NCI-H1694 (cell line): ENCODE results near the gene BTNL8.
"Not testable (repeated sequence)": the region's sequence is repeated elsewhere in the genome, so short reads cannot be mapped to it uniquely, and the experiment has no call there.

Source experiments
- DNase-seq: peaks from one replicate; lab custom pipeline; 2025; lab: John Stamatoyannopoulos, UW

The BTNL8 gene

GRCh38 chr5:180875860-180876426 lies 23.0 kb upstream of the BTNL8 start:
- DNase-seq = no peak

DNA sequence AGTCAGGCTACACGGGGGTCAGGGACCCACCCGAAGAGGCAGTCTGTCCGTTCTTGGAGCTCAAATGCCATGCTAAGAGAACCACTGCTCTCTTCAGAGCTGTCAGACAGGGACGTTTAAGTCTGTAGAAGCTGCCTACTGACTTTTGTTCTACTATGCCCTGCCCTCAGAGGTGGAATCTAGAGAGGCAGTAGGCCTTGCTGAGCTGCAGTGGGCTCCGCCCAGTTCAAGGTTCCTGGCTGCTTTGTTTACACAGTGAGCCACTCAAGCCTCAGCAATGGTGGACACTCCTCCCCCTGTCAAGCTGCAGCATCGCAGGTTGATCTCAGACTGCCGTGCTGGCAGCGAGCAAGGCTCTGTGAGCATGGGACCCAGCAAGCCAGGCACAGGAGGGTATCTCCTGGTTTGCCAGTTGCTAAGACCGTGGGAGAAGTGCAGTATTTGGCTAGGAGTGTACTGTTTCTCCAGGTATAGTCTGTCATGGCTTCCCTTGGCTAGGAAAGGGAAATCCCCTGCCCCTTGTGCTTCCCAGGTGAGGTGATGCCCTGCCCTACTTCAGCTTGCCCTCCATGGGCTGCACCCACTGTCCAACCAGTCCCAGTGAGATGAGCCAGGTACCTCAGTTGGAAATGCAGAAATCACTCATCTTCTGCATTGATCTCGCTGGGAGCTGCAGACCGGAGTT lies 13.0 kb upstream of the BTNL8 start:
- not testable (repeated sequence) for DNase-seq

- no peak for DNase-seq
Measured at GRCh38 chr5:180889381-180889780, 9.6 kb upstream of the BTNL8 start.

- not testable (repeated sequence) for DNase-seq
Measured at GRCh38 chr5:180895330-180895729, 3.6 kb upstream of the BTNL8 start.

- DNase-seq = no peak
Measured at GRCh38 chr5:180900178-180900577, 1.2 kb downstream of the BTNL8 start.

DNA sequence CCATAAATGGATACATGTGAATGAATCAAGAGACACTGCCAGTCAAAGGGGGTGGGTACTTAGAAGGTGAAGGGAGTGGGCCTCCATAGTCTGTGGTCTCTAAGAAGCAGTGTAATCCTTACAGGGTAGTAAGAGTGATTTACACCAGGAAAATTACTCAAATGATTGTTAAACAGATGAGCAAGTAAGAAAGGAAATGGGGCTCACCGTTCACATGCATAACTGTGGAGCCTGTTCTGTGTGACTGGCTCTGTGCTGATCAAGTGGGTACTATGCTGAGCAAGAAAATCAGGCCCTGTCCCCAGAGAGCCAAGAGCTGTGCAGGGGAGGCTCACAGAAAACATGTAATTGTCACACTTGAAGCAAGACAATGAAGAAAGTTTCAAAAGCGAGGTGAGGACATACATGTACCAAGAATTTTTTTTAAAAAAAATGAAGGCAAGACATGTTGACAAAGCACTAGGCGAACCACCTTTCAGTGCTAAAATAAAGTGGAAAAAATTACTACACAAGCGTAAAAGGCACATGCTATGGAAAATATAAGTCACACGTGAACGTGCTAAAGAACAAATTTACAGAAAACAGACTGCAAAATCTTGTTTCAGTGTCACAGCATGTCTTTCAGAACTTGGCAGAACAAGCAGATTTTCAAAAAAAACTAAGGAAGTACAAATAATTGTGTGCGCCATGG lies 2.5 kb downstream of the BTNL8 start:
- no peak for DNase-seq

- DNase-seq = no peak
Measured at GRCh38 chr5:180908400-180908799, 9.4 kb downstream of the BTNL8 start.

GRCh38 chr5:180908998-180909731 lies 10.2 kb downstream of the BTNL8 start:
- no peak for DNase-seq

- no peak for DNase-seq
Measured at GRCh38 chr5:180909782-180910181, 10.8 kb downstream of the BTNL8 start.

GRCh38 chr5:180910182-180910581 lies 11.2 kb downstream of the BTNL8 start:
- no peak for DNase-seq

- DNase-seq = no peak
Measured at GRCh38 chr5:180910735-180911134, 11.8 kb downstream of the BTNL8 start.

GRCh38 chr5:180914646-180915045 lies 15.7 kb downstream of the BTNL8 start:
- no peak for DNase-seq

GRCh38 chr5:180915924-180916323 lies 17.0 kb downstream of the BTNL8 start:
- no peak for DNase-seq

GRCh38 chr5:180918380-180918779 lies 19.4 kb downstream of the BTNL8 start:
- DNase-seq = no peak

DNA sequence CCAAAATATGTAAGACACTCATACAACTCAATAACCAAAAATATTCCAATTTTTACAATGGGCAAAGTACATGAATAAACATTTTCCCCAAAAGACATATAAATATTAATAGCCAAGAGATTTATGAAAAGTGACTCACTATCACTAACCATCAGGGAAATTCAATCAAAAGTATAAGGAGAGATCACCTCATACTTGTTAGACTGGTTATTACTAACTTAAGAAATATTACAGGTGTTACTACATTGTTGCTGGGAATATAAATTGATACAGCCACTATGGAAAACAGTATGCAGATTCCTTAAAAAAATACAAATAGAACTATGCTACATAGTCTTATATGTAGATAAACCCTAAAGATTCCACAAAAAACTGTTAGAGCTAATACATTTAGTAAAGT lies 21.8 kb downstream of the BTNL8 start:
- no peak for DNase-seq

DNA sequence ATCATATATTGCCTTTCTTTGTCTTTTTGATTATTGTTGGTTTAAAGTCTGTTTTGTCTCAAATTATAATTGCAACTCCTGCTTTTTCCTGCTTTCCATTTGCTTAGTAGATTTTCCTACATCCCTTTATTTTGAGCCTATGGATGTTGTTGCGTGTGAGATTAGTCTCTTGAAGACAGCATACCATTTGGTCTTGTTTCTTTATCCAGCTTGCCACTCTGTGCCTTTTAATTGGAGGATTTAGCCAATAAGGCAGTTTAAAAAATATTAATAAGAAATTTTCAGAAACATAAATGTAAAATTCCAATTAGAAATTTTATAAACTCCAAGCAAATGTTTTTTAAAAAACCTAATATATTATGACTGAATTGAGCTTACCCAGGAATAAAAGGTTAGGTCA lies 24.0 kb downstream of the BTNL8 start:
- DNase-seq = no peak

- DNase-seq = no peak
Measured at GRCh38 chr5:180932660-180933059, 33.7 kb downstream of the BTNL8 start.

DNA sequence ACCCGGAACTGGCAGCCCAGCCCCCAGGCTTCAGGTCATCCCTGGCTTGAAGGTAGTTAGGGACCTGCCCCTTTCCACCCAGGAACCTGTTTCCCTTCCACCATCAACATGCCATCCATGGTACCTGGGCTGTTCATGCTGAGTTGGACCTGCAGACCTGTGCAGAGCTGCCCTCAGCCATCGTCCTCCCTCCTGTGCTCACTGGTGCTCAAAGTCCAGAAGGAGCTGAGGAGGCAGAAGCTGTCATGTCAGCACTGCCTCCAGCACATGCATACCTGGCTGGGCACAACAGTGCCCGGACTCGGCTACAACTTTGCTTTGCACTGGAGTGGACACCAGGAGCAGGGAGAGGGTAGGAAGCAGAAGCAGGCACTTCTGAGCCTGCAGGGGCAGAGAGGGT lies 36.2 kb downstream of the BTNL8 start:
- DNase-seq = no peak

DNA sequence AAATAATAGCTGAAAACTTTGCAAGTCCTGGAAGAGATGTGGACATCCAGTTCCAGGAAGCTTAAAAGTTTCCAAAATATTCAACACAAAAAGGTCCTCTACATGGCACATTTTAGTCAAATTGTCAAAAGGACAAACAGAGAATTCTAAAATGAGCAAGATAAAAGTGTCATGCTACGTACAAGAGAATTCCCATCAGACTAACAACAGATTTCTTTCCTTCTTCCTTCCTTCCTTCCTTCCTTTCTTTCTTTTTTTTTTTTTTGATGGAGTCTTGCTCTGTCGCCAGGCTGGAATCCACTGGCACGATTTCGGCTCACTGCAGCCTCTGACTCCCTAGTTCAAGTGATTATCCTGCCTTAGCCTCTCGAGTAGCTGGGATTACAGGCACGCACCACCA lies 39.3 kb downstream of the BTNL8 start:
- DNase-seq = no peak

- no peak for DNase-seq
Measured at GRCh38 chr5:180950291-180950949, 51.5 kb downstream of the BTNL8 start.

DNA sequence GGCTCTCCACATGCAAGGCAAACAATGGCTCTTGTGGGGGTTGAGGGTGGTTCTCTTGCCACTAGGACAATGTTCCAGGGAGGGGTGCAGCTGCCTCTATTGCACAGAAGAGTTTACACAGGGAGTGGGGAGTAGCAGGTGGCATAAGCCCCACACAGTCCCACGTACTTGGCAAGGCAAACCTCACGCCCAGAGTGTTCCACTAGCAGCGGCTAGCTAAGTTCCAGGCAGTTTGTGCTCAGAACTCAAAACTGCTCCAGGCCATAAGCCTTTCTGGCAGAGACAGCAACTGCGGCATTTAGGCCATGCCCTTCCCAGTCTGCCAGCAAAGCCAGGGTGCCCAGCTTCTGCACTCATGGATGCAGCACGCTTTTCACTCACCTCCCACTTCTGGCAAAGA lies 60.7 kb downstream of the BTNL8 start:
- DNase-seq = no peak

DNA sequence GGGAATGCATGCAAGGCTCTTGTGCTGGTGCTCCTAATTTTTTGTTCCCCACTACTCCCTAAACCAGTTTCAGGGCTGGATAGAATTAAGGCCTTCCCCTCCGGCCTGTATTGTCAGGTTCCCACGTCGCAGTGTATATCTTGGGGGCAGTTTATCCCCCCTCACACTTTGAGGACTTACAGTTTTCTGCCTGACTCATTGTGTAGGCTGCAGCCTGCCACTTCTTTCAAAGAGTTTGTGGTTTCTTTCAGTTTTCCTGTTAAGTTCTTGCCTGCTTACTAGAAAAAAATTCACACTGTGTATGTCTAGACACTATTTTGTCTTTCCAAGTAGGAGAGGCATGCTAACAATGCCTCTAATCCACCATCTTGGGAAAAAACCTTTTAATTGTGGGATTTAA lies 61.2 kb downstream of the BTNL8 start:
- no peak for DNase-seq
